DMS79 (cell line): ENCODE data around the gene PRICKLE2.
A peak's percentile ranks its signal among the peaks of the same experiment; 100 is the strongest.

Experiments used
- DNase-seq: peaks from one replicate; lab custom pipeline; 2025; lab: John Stamatoyannopoulos, UW

Gene PRICKLE2

GRCh38 chr3:64046996-64047594, 178.2 kb downstream of the PRICKLE2 start:
- DNase-seq, result peak; percentile 62

GRCh38 chr3:64046592-64046991, 178.7 kb downstream of the PRICKLE2 start:
- peak; percentile 91 for DNase-seq

GRCh38 chr3:64042952-64043351, 182.3 kb downstream of the PRICKLE2 start:
- no peak for DNase-seq
